HepG2 (cell line): ENCODE data around the gene IDUA. TPM values are rescaled to one million over a fixed set of nuclear protein-coding genes. Genes with fewer than 3 reads are reported as not detected.

ENCODE experiments used
- CREBL2 ChIP-seq: sonication (generic); formaldehyde crosslinking; IDR thresholded peaks from 2 replicates; pipeline ENCODE4 v1.8.1; 2023; ENCODE audit warnings: missing genetic modification reagents, mild to moderate bottlenecking, borderline replicate concordance
- DRAP1 ChIP-seq: IDR thresholded peaks from 2 replicates; pipeline ENCODE4 v1.6.1; 2016; ENCODE audit warnings: missing genetic modification reagents, missing compliant biosample characterization
- FLYWCH1 ChIP-seq: sonication (generic); formaldehyde crosslinking; IDR thresholded peaks from 2 replicates; pipeline ENCODE4 v1.8.1; 2023; ENCODE audit warnings: mild to moderate bottlenecking, missing genetic modification reagents
- FOXC1 ChIP-seq: sonication (generic); formaldehyde crosslinking; IDR thresholded peaks from 2 replicates; pipeline ENCODE4 v1.8.0; 2022; ENCODE audit warnings: mild to moderate bottlenecking, missing genetic modification reagents, borderline replicate concordance
- HNF1B ChIP-seq: sonication (generic); formaldehyde crosslinking; IDR thresholded peaks from 2 replicates; pipeline ENCODE4 v1.5.1; 2020; ENCODE audit warnings: mild to moderate bottlenecking, moderate library complexity, missing genetic modification reagents
- RARG ChIP-seq: sonication (generic); formaldehyde crosslinking; IDR thresholded peaks from 2 replicates; pipeline ENCODE4 v1.4.0; 2020; ENCODE audit warnings: low read depth, mild to moderate bottlenecking, missing genetic modification reagents
- SP140L ChIP-seq: sonication (generic); formaldehyde crosslinking; IDR thresholded peaks from 2 replicates; pipeline ENCODE4 v1.4.0; 2020; ENCODE audit warnings: missing genetic modification reagents, borderline replicate concordance
- TAF15 ChIP-seq: fragments of 200-400 bp; formaldehyde crosslinking; IDR thresholded peaks from one replicate; pipeline ENCODE4 v1.6.1; 2018; ENCODE audit warnings: mild to moderate bottlenecking, low read depth, low read length; ENCODE audit not compliant: poor library complexity, severe bottlenecking
- TGIF2 ChIP-seq: IDR thresholded peaks from 2 replicates; pipeline ENCODE4 v1.6.1; 2016; ENCODE audit warnings: control low read depth, missing compliant biosample characterization
- THAP11 ChIP-seq: IDR thresholded peaks from 2 replicates; pipeline ENCODE4 v1.6.1; 2016; ENCODE audit warnings: missing biosample characterization, missing genetic modification reagents
- ZNF205 ChIP-seq: IDR thresholded peaks from 2 replicates; pipeline ENCODE4 v1.6.1; 2018; ENCODE audit warnings: missing biosample characterization, missing genetic modification reagents
- ZNF207 ChIP-seq: fragments of 450-650 bp; IDR thresholded peaks from 2 replicates; pipeline ENCODE4 v1.6.1; 2016; ENCODE audit warnings: antibody characterized with exemption, borderline replicate concordance
- ZNF234 ChIP-seq: sonication (generic); formaldehyde crosslinking; conservative IDR thresholded peaks from 2 replicates; pipeline ENCODE4 v1.5.1; 2020; ENCODE audit warnings: mild to moderate bottlenecking, missing genetic modification reagents
- ZNF350 ChIP-seq: sonication (generic); formaldehyde crosslinking; IDR thresholded peaks from 2 replicates; pipeline ENCODE4 v1.4.0; 2020; ENCODE audit warnings: mild to moderate bottlenecking, low read depth, missing genetic modification reagents, borderline replicate concordance
- ZNF619 ChIP-seq: sonication (generic); formaldehyde crosslinking; IDR thresholded peaks from 2 replicates; pipeline ENCODE4 v1.4.0; 2020; ENCODE audit warnings: mild to moderate bottlenecking, missing genetic modification reagents
- ZNF83 ChIP-seq: sonication (generic); formaldehyde crosslinking; IDR thresholded peaks from 2 replicates; pipeline ENCODE4 v1.4.0; 2020; ENCODE audit warnings: missing genetic modification reagents, mild to moderate bottlenecking, borderline replicate concordance
- polyA plus RNA-seq, 8 experiments: library from polyadenylated mRNA; depleted of rRNA in 3 of 8; stranded (reverse) in 7 of 8; unstranded in 1 of 8; fragments of >200 nt; fragmentation: Illumina TruSeq in 4 of 8; extraction: Trizol in 4 of 8; gene quantifications; 2 replicates each; pipeline versions ENCODE4 v1.2.1 to v1.2.3, GENCODE V29; 2011 to 2016; ENCODE audit warnings: low read depth in 4 of 8, missing spikeins in 1 of 8, mixed read lengths in 1 of 8; ENCODE audit not compliant: insufficient read depth in 1 of 8
- total RNA-seq, 5 experiments: library from RNA; depleted of rRNA; stranded (reverse); fragments of >200 nt; fragmentation: Illumina TruSeq; extraction: Trizol; gene quantifications; 2 replicates each; pipeline ENCODE4 v1.2.3, GENCODE V29; 2016; ENCODE audit warnings: low read depth in 1 of 5
- TF ChIP-seq, protein P1 (sequence below): IDR thresholded peaks from 2 replicates; pipeline ENCODE4 v1.6.1; 2016
- TF ChIP-seq, protein P2 (sequence below): sonication (generic); formaldehyde crosslinking; IDR thresholded peaks from 2 replicates; pipeline ENCODE4 v1.8.1; 2023; ENCODE audit warnings: mild to moderate bottlenecking, moderate library complexity, missing genetic modification reagents

The IDUA gene
- total and polyA plus RNA-seq, 2 of the 13 experiments (the other 11 are each of a cell fraction or from before 2014, with no cell fraction given): 0.77 to 1.0 TPM

- TF ChIP-seq, protein P1, sequence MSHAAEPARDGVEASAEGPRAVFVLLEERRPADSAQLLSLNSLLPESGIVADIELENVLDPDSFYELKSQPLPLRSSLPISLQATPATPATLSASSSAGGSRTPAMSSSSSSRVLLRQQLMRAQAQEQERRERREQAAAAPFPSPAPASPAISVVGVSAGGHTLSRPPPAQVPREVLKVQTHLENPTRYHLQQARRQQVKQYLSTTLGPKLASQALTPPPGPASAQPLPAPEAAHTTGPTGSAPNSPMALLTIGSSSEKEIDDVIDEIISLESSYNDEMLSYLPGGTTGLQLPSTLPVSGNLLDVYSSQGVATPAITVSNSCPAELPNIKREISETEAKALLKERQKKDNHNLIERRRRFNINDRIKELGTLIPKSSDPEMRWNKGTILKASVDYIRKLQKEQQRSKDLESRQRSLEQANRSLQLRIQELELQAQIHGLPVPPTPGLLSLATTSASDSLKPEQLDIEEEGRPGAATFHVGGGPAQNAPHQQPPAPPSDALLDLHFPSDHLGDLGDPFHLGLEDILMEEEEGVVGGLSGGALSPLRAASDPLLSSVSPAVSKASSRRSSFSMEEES (CRISPR knock-in tag): peak; percentile 98
- peak; percentile 95 for TF ChIP-seq DRAP1 (CRISPR knock-in tag)
- TF ChIP-seq HNF1B: peak; percentile 85
- TF ChIP-seq THAP11 (CRISPR knock-in tag): peak; percentile 81
- 0 out of 2 replicates have a peak, but pooled peaks have one; percentile 5 for TF ChIP-seq FOXC1
- TF ChIP-seq ZNF207: no peak
- TF ChIP-seq ZNF619 (CRISPR knock-in tag): peak; percentile 73; the same call in 1 of the 2 replicates
- TF ChIP-seq CREBL2: no peak
- TF ChIP-seq TGIF2 (CRISPR knock-in tag): peak; percentile 71; the same call in 1 of the 2 replicates
- no peak for TF ChIP-seq SP140L
- peak; percentile 1 for TF ChIP-seq TAF15
- TF ChIP-seq ZNF350 (CRISPR knock-in tag): peak; percentile 85
- TF ChIP-seq, protein P2, sequence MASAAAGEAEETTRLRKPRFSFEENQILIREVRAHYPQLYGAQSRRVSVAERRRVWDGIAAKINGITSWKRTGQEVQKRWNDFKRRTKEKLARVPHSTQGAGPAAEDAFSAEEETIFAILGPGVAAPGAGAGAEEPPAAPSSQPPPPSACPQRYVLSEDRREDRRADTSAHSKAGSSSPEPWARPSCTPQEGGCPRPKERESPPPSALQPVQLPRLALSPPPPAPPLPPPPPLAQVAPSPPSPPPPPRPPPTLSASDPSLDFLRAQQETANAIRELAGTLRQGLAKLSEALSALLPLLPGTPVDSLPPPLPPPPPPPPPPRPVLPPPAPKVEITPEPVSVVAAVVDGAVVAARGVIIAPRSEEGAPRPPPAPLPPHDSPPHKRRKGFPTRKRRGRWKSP: no peak; the same call in 1 of the 2 replicates
- no peak for TF ChIP-seq ZNF234
- TF ChIP-seq FLYWCH1 (CRISPR knock-in tag): no peak
- peak; percentile 76; the same call in 1 of the 2 replicates for TF ChIP-seq ZNF205 (CRISPR knock-in tag)
- 0 out of 2 replicates have a peak, but pooled peaks have one; percentile 47 for TF ChIP-seq ZNF83 (CRISPR knock-in tag)
- TF ChIP-seq RARG (CRISPR knock-in tag): no peak
Observed at GRCh38 chr4:992297-993110, 5.7 kb downstream of the IDUA start (continued).
